Measurements from ENCODE around the gene INPP4A. TPM values are rescaled to one million over a fixed set of nuclear protein-coding genes. Genes with fewer than 3 reads are reported as not detected.
A peak's percentile ranks its signal among the peaks of the same experiment; 100 is the strongest.

Gene INPP4A
- total and polyA plus RNA-seq, 12 donors: 3.8 to 31.2 (median 21.1) TPM

DNA sequence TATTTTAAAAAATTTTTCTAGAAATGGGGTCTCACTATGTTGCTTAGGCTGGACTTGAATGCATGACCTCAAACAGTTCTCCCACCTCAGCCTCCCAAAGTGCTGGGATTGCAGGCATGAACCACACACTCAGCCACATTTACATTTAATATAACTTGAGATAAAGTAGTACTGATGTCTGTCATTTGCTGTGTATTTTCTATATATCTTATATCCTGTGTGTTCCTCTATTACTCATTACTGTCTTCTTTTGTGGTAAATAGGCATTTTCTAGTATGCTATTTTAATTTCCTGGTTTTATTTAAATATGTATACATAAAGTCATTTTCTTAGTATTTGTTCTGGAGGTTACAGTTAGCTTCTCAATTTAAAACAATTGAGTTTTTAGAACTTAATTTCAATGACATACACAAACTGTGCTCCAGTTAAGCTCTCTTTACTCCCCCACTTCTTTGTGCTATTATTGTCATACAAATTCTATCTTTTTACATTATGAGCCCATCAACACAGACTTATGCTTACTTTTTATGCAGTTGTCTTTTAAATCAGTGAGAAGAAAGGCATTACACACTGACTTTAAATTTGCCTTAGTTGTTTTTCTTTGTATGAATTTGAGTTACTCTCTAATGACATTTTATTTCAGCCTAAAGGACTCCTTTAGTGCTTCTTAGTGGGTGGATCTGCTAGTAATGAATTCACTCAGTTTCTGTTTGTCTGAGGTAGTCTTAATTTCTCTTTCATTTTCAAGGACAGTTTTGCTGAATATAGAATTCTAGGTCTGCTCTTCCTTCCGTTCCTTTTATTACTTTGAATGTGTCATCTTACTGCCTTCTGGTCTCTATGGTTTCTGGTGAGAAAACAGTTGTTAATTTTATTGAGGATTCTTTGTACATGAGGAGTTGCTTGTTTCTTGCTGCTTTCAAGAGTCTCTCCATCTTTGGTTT is 6.2 kb upstream of the INPP4A start:
- no peaks in the 10 kb centered on the region for H3K36me3 ChIP-seq
- 88 to 90% methylated on average over 1 of the region's 1 CpG for WGBS, 2 donors
- H3K9me3 ChIP-seq: peaks cover 0 to 30% (median 0%) of the 10 kb centered on the region in 11 donors
- no peak for DNase-seq
- TF ChIP-seq, protein P1, sequence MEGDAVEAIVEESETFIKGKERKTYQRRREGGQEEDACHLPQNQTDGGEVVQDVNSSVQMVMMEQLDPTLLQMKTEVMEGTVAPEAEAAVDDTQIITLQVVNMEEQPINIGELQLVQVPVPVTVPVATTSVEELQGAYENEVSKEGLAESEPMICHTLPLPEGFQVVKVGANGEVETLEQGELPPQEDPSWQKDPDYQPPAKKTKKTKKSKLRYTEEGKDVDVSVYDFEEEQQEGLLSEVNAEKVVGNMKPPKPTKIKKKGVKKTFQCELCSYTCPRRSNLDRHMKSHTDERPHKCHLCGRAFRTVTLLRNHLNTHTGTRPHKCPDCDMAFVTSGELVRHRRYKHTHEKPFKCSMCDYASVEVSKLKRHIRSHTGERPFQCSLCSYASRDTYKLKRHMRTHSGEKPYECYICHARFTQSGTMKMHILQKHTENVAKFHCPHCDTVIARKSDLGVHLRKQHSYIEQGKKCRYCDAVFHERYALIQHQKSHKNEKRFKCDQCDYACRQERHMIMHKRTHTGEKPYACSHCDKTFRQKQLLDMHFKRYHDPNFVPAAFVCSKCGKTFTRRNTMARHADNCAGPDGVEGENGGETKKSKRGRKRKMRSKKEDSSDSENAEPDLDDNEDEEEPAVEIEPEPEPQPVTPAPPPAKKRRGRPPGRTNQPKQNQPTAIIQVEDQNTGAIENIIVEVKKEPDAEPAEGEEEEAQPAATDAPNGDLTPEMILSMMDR (IDR thresholded peaks at IDR 0.05): no peak
- no peak overlapping the region for H3K4me3 ChIP-seq
- intact Hi-C loops (cut with DNase I): no loop called here
- no peak overlapping the region for H3K27ac ChIP-seq
- H3K4me1 ChIP-seq: peaks cover 0 to 12% (median 4%) of the 10 kb centered on the region in 9 donors
- no peak for ATAC-seq
- H3K27me3 ChIP-seq: no peaks in the 10 kb centered on the region

DNA sequence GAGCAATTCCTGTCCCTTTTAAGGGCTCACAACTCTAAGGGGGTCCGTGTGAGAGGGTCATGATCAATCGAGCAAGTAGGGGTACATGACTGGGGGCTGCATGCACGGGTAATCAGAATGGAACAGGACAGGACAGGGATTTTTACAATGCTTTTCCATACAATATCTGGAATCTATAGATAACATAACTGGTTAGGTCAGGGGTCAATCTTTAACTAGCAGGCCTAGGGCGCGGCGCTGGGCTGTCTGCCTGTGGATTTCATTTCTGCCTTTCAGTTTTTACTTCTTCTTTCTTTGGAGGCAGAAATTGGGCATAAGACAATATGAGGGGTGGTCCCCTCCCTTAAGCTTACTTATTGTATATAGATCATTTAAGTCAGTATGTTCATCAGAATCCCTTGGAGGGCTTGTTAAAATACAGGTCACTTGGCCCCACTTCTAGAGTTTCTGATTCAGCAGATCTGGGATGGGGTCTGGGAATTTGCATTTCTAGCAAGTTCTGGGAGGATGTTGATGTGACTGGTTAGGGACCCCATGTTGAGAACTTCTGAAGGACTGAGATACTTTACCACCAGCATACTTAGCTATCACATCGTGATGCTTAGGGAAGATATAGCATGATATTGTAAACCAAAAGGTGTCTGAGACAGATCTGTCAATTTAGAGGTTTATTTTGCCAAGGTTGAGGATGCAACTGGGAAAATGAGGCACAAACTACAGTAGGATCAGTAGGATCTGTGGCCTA is 2.8 kb upstream of the INPP4A start:
- TF ChIP-seq, protein P1 (IDR thresholded peaks at IDR 0.05): no peak
- intact Hi-C loops (cut with DNase I): loop anchor here in 4 of 10 donors (5.0 to 10.0 kb wide), 5 partner anchors 63 to 163 kb away; partner anchors contain the start of genes COA5 (in 1 of the 4) and UNC50 (in 1 of the 4)
- H3K9me3 ChIP-seq: peaks cover 0 to 26% (median 0%) of the 10 kb centered on the region in 11 donors
- H3K4me1 ChIP-seq: peaks cover 0 to 27% (median 18%) of the 10 kb centered on the region in 9 donors
- 71 to 74% methylated on average over 7 of the region's 7 CpGs for WGBS, 2 donors
- no peak overlapping the region for H3K4me3 ChIP-seq
- DNase-seq: no peak
- no peaks in the 10 kb centered on the region for H3K36me3 ChIP-seq
- no peak overlapping the region for H3K27ac ChIP-seq
- ATAC-seq: no peak
- no peaks in the 10 kb centered on the region for H3K27me3 ChIP-seq

DNA sequence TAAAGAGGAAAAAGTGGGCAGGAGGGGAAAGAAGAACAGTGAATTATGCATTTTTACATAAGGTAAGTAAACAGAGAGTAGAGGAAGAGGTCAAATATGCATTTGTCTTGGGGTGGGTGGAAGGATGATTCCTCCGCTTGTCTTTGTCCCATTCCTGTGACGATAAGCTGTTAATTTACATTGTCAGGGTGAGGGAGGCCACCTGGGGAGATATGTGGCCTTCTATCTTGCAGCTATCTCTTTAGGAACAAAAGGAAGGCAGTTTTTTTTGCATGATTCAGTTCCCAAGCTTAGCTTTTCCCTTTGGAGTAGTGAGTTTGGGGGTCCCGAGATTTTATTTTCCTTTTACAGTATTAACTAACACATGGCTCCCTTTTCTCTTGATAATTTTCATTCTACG is 2.2 kb upstream of the INPP4A start:
- Histone ChIP-seq H3K4me3 (no peak overlapping the region), H3K27ac (no peak overlapping the region), H3K27me3 (no peaks in the 10 kb centered on the region), H3K9me3 (peaks cover 0 to 26% (median 0%) of the 10 kb centered on the region in 11 donors), H3K36me3 (no peaks in the 10 kb centered on the region), H3K4me1 (peaks cover 0 to 27% (median 19%) of the 10 kb centered on the region in 9 donors)
- DNase-seq (no peak), ATAC-seq (no peak)
- 66 to 67% methylated on average over 4 of the region's 4 CpGs for WGBS, 2 donors
- TF ChIP-seq, protein P1 (IDR thresholded peaks at IDR 0.05): no peak
- intact Hi-C loops (cut with DNase I): loop anchor here in 4 of 10 donors (5.0 to 10.0 kb wide), 5 partner anchors 62 to 162 kb away; partner anchors contain the start of genes COA5 (in 1 of the 4) and UNC50 (in 1 of the 4)

DNA sequence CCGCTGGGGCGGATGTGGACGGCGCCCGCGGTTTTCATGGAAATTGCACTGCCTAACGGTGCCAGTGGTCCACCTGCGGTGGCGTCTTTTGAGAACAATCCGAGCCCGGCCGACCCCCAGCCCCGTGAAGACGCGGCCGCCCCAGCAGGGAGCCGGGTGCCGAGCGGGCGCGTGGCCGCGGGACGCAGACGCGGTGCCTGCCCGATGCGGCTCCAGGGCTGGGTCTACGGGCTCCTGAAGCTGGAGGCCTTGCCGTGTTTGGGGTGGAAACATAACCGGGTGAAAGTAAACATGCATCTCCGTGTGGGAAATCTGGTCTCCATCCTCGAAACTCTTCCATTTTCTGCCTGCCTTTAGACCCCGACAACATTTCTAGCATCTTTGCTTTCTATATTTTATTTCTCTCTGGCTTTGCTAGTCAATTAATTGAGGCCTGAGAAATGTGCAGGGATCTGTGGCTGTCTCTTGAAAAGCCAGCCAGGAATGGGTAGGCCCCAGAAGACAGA is 572 bp downstream of the INPP4A start:
- Histone ChIP-seq H3K27me3 (no peaks in the 10 kb centered on the region), H3K36me3 (no peaks in the 10 kb centered on the region), H3K4me1 (peaks cover 0 to 46% (median 23%) of the 10 kb centered on the region in 9 donors), H3K27ac (peak overlapping the region; percentile 56 to 93 (median 81)), H3K4me3 (peak overlapping the region; percentile 55 to 94 (median 82)), H3K9me3 (peaks cover 0 to 3% (median 0%) of the 10 kb centered on the region in 11 donors)
- intact Hi-C loops (cut with DNase I): loop anchor here in 5 of 10 donors (5.0 to 10.0 kb wide), 8 partner anchors 37 to 160 kb away; partner anchors contain the start of genes COA5 (in 1 of the 5) and UNC50 (in 1 of the 5)
- TF ChIP-seq, protein P1 (IDR thresholded peaks at IDR 0.05): no peak
- peak in 6 of 8 donors; percentile 13 to 54 (median 42) for ATAC-seq
- 0% methylated on average over 34 of the region's 34 CpGs for WGBS, 2 donors
- no peak for DNase-seq
